ENCODE data around the gene RPL10A. TPM values are rescaled to one million over a fixed set of nuclear protein-coding genes. Genes with fewer than 3 reads are reported as not detected.

Gene RPL10A
- total RNA-seq, 2 donors from 2014 or later = 2,353 to 2,363 TPM

DNA sequence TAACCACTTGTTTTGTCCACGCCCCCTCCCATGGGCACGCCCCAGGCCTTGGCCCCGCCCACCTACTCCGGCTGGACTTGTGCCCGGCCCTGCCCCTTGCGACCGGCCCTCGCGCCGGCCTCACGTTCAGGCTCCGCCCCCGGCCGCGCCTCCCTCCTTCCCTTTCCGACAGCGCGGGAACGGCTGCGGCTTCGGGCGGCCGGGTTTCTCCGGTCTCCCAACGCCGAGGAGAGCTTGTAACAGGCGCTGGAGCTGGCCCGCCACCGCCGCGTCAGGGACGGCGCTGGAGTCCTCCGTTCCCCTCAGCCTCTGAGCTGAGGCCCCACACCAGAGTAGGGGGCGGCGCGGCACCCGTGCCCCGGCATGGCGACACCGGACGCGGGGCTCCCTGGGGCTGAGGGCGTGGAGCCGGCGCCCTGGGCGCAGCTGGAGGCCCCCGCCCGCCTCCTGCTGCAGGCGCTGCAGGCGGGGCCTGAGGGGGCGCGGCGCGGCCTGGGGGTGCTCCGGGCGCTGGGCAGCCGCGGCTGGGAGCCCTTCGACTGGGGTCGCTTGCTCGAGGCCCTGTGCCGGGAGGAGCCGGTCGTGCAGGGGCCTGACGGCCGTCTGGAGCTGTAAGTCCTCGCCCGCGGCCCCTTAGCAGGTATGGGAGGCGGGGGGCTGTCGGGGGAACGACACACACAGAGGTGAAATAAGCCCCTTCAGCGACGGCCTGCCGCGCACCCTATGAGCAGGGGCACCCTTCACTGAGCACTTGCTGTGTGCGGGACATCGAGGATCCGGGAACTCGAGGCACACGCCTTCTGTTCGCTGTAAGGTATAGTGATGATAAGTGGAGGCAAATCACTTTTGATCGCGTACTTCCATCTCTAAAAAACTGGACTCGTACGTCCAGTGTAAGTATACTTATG is 15.8 kb upstream of the RPL10A start, which contains the start of gene FANCE:
TSS of gene FANCE (plus strand) at position 156 of the 908 bp plus-strand sequence. CDS start at position 364, 208 bp downstream.
- Mint-ChIP-seq H3K36me3 (ENCODE audit: insufficient read depth in 2 of 2) (peaks cover 4 to 10% of the 10 kb centered on the region in 2 donors), H3K9me3 (no peaks in the 10 kb centered on the region), H3K27me3 (ENCODE audit: low read depth) (peaks cover 10% of the 10 kb centered on the region), H3K4me1 (ENCODE audit: low read depth) (peaks cover 51% of the 10 kb centered on the region), H3K4me3 (peak within 1 kb of the TSS; percentile 89 to 91), H3K27ac (peak within 1 kb of the TSS; percentile 73)
- ATAC-seq (replicated peaks in 1 of 2) = peak; percentile 88 to 89
- DNase-seq = peak; percentile 95 to 99

DNA sequence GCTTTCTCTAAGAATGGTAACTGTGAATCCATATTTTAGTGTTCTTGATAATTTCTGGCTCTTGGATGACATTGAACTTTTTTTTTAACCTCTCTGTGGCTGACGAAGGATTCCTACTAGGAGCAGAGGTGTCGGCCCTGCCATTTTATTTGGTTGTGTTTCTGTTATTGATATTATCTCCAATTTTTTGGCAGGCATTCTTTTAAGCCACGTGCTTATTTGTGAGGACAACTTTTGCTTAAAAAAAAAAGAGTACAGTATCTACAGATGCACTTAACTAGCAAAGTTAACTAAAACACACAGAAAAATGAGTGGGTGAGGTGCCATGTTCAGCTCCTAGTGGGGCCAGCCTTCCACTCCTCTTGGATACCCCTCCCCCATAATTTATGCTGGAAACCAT is 15.0 kb upstream of the RPL10A start:
- peak overlapping the region; percentile 73 for H3K27ac Mint-ChIP-seq
- no peak for DNase-seq
- peak overlapping the region; percentile 79 to 83 for H3K4me3 Mint-ChIP-seq
- no peaks in the 10 kb centered on the region for H3K9me3 Mint-ChIP-seq
- no peak for ATAC-seq (replicated peaks in 1 of 2)
- peaks cover 51% of the 10 kb centered on the region for H3K4me1 Mint-ChIP-seq (ENCODE audit: low read depth)
- H3K36me3 Mint-ChIP-seq (ENCODE audit: insufficient read depth in 2 of 2) = peaks cover 7 to 10% of the 10 kb centered on the region in 2 donors
- peaks cover 10% of the 10 kb centered on the region for H3K27me3 Mint-ChIP-seq (ENCODE audit: low read depth)

DNA sequence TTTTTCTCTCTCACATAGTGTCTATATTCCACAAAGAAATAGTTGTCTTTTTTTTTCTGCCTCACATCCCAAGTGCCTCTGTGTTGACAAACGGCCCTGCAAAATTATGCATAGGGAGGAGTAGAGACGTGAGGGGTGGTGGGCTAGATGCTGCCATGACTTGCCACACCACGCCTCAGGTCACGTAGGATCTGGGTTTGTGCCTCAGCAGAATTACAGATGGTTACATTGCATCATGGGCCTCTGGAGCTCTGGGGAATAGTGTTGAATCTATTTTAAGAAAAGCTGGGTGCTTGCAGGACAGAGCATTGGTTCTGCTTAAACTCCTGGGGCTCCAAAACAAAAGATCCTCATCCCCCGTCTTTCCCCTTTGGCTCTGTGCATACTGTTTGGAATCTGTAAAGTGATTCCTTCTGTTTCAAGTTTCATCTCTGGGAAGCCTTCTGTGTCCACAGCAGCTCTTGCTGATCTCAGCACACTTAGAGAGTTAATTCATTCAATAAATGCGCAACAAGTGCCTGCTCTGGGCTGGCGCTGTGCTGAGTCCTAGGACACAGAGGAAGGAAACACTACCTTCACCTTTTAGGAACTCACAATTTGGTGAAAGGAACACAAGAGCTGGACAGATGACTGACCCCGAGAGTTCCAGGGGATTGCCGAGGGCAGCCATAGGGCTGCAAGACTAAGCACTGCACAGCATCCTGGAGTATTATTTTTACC is 13.7 kb upstream of the RPL10A start:
- H3K27ac Mint-ChIP-seq = no peak overlapping the region

DNA sequence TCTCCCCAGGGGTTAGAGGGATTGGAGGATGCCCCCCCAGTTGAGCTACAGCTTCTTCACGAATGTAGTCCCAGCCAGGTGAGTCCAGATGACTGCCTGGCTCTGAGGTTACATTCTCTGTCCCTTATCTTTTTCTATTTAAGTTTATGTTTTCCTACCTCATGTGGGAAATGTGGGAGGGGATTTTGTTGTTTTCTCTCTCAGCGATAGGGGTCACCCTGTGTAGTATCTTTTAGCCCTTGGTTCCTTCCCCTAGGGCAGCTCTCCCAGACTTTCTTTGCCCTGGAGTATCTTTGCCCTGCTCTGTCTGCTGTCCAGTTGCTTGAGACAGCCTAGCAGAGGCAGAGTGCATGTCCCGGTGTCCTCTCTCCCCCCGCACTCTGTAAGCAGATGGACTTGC is 10.3 kb upstream of the RPL10A start:
- H3K27ac Mint-ChIP-seq = no peak overlapping the region
- ATAC-seq (replicated peaks in 1 of 2) = no peak
- no peaks in the 10 kb centered on the region for H3K27me3 Mint-ChIP-seq (ENCODE audit: low read depth)
- H3K4me3 Mint-ChIP-seq = no peak overlapping the region
- H3K36me3 Mint-ChIP-seq (ENCODE audit: insufficient read depth in 2 of 2) = peaks cover 12 to 21% of the 10 kb centered on the region in 2 donors
- H3K9me3 Mint-ChIP-seq = no peaks in the 10 kb centered on the region
- DNase-seq = no peak
- peaks cover 31% of the 10 kb centered on the region for H3K4me1 Mint-ChIP-seq (ENCODE audit: low read depth)

More for the DNA sequence above, 13.7 kb upstream of the RPL10A start:
- ATAC-seq (replicated peaks in 1 of 2) (no peak), DNase-seq (no peak)
- H3K27me3 Mint-ChIP-seq (ENCODE audit: low read depth) = peaks cover 10% of the 10 kb centered on the region
- H3K4me1 Mint-ChIP-seq (ENCODE audit: low read depth) = peaks cover 45% of the 10 kb centered on the region
- H3K9me3 Mint-ChIP-seq = no peaks in the 10 kb centered on the region
- H3K4me3 Mint-ChIP-seq = peak overlapping the region; percentile 22 to 83
- H3K36me3 Mint-ChIP-seq (ENCODE audit: insufficient read depth in 2 of 2) = peaks cover 9 to 14% of the 10 kb centered on the region in 2 donors

DNA sequence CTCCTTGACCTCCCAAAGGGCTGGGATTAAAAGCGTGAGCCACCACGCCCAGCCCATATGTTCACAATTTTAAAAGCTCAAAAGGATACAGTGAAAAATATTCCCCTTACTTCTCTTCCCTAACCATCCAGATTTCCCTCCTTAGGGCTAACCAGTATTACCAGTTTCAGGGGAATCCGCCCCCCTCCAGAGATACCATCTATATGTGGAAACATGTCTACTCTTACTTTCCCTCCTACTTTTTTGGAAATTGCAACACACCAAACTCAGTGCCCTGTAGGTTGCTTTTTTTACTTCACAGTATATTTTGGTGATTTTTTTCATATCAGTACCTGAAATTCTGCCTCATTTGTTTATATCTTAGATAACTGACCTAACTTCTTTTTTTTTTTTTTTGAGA is 6.9 kb upstream of the RPL10A start:
- no peaks in the 10 kb centered on the region for H3K27me3 Mint-ChIP-seq (ENCODE audit: low read depth)
- ATAC-seq (replicated peaks in 1 of 2) = no peak
- peaks cover 11 to 18% of the 10 kb centered on the region in 2 donors for H3K36me3 Mint-ChIP-seq (ENCODE audit: insufficient read depth in 2 of 2)
- H3K9me3 Mint-ChIP-seq = no peaks in the 10 kb centered on the region
- no peak overlapping the region for H3K4me3 Mint-ChIP-seq
- DNase-seq = no peak
- no peak overlapping the region for H3K27ac Mint-ChIP-seq
- H3K4me1 Mint-ChIP-seq (ENCODE audit: low read depth) = peaks cover under 1% of the 10 kb centered on the region

DNA sequence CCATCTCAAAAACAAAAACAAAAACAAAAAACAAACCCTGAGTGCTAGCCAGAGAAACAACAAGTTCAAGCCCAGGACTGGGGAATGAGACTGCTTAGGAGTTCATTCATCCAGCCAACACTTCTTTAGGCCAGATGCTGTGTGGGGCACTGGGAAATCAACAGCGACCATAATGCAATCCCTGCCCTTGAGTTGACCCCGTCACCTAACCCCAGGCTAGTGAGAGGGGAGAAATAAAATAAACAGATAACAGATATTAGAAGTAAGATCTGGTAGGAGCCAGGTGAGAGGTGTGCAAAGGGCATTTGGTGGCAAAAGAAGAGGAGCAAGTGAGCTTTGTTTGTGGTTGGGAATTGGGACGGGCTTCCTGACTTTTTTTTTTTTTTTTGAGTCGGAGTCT is 4.9 kb upstream of the RPL10A start:
- H3K27me3 Mint-ChIP-seq (ENCODE audit: low read depth) = no peaks in the 10 kb centered on the region
- H3K4me1 Mint-ChIP-seq (ENCODE audit: low read depth) = peaks cover 13% of the 10 kb centered on the region
- no peaks in the 10 kb centered on the region for H3K9me3 Mint-ChIP-seq
- ATAC-seq (replicated peaks in 1 of 2) (no peak), DNase-seq (no peak)
- H3K36me3 Mint-ChIP-seq (ENCODE audit: insufficient read depth in 2 of 2) = peaks cover 8 to 27% of the 10 kb centered on the region in 2 donors
- no peak overlapping the region for H3K4me3 Mint-ChIP-seq
- H3K27ac Mint-ChIP-seq = no peak overlapping the region

DNA sequence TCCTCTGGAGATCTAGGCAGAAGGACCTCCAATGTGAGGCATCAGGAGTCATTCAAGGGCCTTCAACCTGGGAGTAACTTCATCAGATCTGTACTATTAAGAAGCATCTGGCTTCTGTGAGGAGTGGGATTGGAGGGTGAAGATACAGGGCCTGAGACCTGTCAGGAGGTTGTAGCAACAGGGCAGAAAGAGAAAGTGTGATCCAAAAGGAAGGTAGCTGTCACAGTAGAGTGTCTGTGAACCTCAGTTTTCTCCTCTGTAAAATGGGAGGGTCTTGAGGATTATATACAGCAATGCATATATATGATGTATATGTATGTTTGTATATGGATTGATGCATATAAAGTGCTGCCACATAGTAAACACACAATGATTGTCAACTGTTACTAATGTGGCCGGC is 2.6 kb upstream of the RPL10A start:
- no peaks in the 10 kb centered on the region for H3K9me3 Mint-ChIP-seq
- DNase-seq = no peak
- H3K4me3 Mint-ChIP-seq = no peak overlapping the region
- peaks cover 29% of the 10 kb centered on the region for H3K4me1 Mint-ChIP-seq (ENCODE audit: low read depth)
- peaks cover 17 to 33% of the 10 kb centered on the region in 2 donors for H3K36me3 Mint-ChIP-seq (ENCODE audit: insufficient read depth in 2 of 2)
- no peaks in the 10 kb centered on the region for H3K27me3 Mint-ChIP-seq (ENCODE audit: low read depth)
- no peak overlapping the region for H3K27ac Mint-ChIP-seq
- ATAC-seq (replicated peaks in 1 of 2) = no peak

DNA sequence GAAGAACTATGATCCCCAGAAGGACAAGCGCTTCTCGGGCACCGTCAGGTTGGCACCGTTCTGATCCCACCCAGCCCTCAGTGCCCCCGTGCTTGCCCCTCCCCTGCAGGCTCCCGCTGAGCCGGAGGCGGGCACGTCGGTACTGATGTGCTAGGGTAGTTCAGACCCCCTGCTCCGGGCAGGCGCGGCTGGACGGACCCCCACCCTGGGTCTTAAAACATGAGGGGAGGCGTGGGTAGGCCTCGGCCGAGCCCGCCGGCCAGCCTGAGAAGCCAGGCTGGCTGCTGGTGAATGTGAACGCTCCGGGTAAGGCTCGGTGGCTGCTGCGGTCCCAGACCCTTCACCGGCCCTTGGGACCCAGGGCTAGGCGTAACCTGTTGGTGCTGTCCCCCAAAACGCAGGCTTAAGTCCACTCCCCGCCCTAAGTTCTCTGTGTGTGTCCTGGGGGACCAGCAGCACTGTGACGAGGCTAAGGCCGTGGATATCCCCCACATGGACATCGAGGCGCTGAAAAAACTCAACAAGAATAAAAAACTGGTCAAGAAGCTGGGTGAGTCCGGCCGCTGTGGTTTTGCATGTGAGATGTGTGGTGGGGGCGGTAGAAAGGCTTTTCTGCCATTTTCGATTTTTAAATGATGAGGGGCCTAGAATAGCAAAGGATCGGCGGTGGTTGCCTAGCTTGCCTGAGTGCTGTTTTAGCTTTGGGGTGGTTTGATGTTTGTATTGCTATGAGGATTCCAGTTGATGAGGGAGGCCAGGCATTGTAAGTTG is 964 bp downstream of the RPL10A start:
- H3K36me3 Mint-ChIP-seq (ENCODE audit: insufficient read depth in 2 of 2) = peaks cover 13 to 39% of the 10 kb centered on the region in 2 donors
- peaks cover 56% of the 10 kb centered on the region for H3K4me1 Mint-ChIP-seq (ENCODE audit: low read depth)
- peak in 1 of 2 donors; percentile 7 for ATAC-seq (replicated peaks in 1 of 2)
- no peak for DNase-seq
- H3K27ac Mint-ChIP-seq = peak overlapping the region; percentile 97
- no peaks in the 10 kb centered on the region for H3K27me3 Mint-ChIP-seq (ENCODE audit: low read depth)
- H3K4me3 Mint-ChIP-seq = peak overlapping the region; percentile 90 to 92
- H3K9me3 Mint-ChIP-seq = no peaks in the 10 kb centered on the region

DNA sequence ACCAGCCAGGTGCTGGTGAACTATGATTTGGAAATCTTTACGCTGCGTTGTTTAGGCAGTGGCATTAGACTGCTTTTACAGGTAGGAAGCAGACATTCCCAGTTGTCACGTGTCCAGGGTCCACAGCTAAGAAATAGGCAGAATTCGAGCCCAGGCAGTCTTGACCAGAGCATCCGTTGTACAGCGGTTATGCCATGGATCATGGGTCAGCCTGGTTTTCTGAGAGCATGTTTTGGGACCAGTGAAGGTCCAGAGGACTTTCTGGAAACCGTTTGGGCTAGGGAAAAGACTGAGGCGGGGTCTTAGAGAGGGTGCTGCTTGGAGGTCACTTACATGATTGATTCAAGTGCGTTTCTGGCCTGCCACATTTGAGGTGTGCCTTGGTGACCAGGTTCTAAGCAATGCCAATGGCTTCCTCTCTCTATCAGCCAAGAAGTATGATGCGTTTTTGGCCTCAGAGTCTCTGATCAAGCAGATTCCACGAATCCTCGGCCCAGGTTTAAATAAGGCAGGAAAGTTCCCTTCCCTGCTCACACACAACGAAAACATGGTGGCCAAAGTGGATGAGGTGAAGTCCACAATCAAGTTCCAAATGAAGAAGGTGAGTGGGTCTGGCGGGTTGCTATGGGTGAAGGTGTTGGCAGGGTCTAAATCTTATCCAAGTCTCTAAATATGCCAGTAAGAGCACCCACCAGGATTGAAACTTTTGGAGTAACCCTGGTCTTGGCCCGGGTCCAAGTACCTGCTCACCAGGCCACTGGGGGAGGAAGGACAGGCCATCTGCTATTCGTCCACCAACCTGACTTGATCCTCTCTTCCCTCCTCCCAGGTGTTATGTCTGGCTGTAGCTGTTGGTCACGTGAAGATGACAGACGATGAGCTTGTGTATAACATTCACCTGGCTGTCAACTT is 1.8 kb downstream of the RPL10A start:
- Mint-ChIP-seq H3K4me1 (ENCODE audit: low read depth) (peaks cover 56% of the 10 kb centered on the region), H3K27me3 (ENCODE audit: low read depth) (no peaks in the 10 kb centered on the region), H3K27ac (peak overlapping the region; percentile 97), H3K4me3 (peak overlapping the region; percentile 90 to 92), H3K36me3 (ENCODE audit: insufficient read depth in 2 of 2) (peaks cover 13 to 39% of the 10 kb centered on the region in 2 donors), H3K9me3 (no peaks in the 10 kb centered on the region)
- ATAC-seq (replicated peaks in 1 of 2) (no peak), DNase-seq (no peak)

DNA sequence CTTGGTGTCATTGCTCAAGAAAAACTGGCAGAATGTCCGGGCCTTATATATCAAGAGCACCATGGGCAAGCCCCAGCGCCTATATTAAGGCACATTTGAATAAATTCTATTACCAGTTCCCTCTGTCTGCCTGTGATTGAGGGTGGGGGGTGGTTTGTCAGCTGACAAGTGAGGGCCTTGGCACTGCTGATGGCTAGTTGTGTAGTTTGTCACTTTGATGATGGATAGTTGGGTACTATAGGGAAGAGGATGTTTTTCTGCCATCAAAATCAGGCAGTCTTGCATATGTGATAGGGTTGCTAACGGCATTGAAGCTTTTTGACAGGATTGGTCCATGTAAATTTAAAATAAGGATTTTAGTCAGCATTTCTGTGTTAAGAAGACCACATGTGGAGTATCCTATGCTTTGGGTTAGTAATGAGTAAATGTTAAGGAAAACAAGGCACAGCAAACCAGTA is 2.5 kb downstream of the RPL10A start:
- Mint-ChIP-seq H3K9me3 (no peaks in the 10 kb centered on the region), H3K4me1 (ENCODE audit: low read depth) (peaks cover 60% of the 10 kb centered on the region), H3K4me3 (peak overlapping the region; percentile 90 to 92), H3K27ac (peak overlapping the region; percentile 97), H3K36me3 (ENCODE audit: insufficient read depth in 2 of 2) (peaks cover 13 to 39% of the 10 kb centered on the region in 2 donors), H3K27me3 (ENCODE audit: low read depth) (no peaks in the 10 kb centered on the region)
- ATAC-seq (replicated peaks in 1 of 2) (no peak), DNase-seq (no peak)

DNA sequence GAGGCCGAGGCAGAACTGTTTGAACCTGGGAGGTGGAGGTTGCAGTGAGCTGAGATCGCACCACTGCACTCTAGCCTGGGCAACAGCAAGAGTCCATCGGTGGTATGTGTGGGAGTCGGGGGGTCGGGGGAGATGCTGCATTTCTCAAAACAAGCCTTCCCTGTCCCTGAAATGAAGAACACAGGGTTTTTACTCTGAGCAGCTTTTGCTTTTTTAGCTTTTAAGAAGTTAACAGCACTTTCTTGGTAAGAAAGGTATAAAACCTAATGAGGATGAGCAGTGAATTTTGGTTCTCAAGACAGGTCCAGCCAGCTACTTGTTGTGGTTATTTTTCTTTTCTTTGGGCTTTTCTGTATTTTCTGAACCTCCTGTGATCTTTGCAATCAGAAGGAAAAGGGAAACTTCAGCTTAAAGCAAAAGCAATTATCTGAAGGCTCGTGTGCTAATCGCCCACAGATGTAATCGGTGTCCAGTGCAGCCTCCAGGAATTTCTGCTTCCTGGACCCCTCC is 3.7 kb downstream of the RPL10A start:
- Mint-ChIP-seq H3K4me1 (ENCODE audit: low read depth) (peaks cover 63% of the 10 kb centered on the region), H3K27me3 (ENCODE audit: low read depth) (no peaks in the 10 kb centered on the region), H3K36me3 (ENCODE audit: insufficient read depth in 2 of 2) (peaks cover 13 to 34% of the 10 kb centered on the region in 2 donors), H3K27ac (peak overlapping the region; percentile 64), H3K4me3 (peak overlapping the region; percentile 66 to 92), H3K9me3 (no peaks in the 10 kb centered on the region)
- DNase-seq = no peak
- ATAC-seq (replicated peaks in 1 of 2) = no peak
